ENCODE data around the gene PARD3. TPM values are rescaled to one million over a fixed set of nuclear protein-coding genes. Genes with fewer than 3 reads are reported as not detected.
A peak's percentile ranks its signal among the peaks of the same experiment; 100 is the strongest.

The PARD3 gene
- total RNA-seq, 1 experiment from 2014 or later: 46.3 TPM

DNA sequence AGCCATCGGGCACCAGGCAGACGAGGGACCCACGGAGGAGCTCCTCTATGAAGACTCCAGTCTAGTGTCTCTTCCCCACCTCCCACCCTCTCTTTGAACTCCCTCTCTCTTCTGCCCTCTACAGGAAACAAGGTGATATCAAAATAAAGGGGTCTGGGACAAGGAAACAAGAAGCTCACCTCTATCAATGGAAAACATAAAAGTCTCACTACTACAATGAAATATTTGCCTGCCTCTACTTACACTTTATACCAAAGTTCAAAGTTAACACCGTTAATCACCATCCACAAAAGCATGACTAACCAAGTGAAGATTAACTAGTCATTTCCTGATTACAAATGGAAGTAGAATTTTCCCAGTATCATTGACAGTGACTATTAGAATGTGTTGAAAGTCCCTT, 82.2 kb downstream of the PARD3 start:
- DNase-seq (ENCODE audit: low read depth, low spot score) (peak; percentile 57), ATAC-seq (peak; percentile 77)
- no peaks in the 10 kb centered on the region for H3K27me3 ChIP-seq (ENCODE audit: insufficient read depth, low read length)
- peaks cover 15% of the 10 kb centered on the region; the same call in 1 of the 2 replicates for H4K20me1 ChIP-seq (ENCODE audit: insufficient read depth)
- peak overlapping the region; percentile 65 for H3K4me2 ChIP-seq (ENCODE audit: low read length)
- no peak overlapping the region for H2AFZ ChIP-seq (ENCODE audit: low read depth, low read length, poor library complexity, severe bottlenecking)
- peaks cover 74% of the 10 kb centered on the region for H3K79me2 ChIP-seq (ENCODE audit: insufficient read depth, low read length)
- H3K36me3 ChIP-seq (ENCODE audit: control insufficient read depth in 1 of 2, insufficient read depth in 2 of 2, low read length in 2 of 2): no peaks in the 10 kb centered on the region
- H3K9me2 ChIP-seq (ENCODE audit: insufficient read depth): no peaks in the 10 kb centered on the region
- CTCF ChIA-PET: interaction anchor here (0.6 to 3.3 kb wide), 16 partner anchors 9 to 224 kb away, joined by 3 to 36 read pairs (median 5); no protein-coding TSS in a partner anchor
- H3K27ac ChIP-seq (ENCODE audit: low read depth, low read length): peak overlapping the region; percentile 14; the same call in 1 of the 2 replicates
- H3K4me3 ChIP-seq (replicated peaks in 1 of 2; ENCODE audit: low read depth in 1 of 2, low read length in 2 of 2): peak overlapping the region in 1 of 2 experiments; percentile 12; a peak in 2 of 4 replicates
- H3K4me1 ChIP-seq (ENCODE audit: control insufficient read depth in 1 of 2, insufficient read depth in 2 of 2, low read length in 2 of 2): peaks cover 45 to 58% of the 10 kb centered on the region in 2 experiments
- RAD21 ChIA-PET (ENCODE audit: low non-redundant PET in 1 of 2, low total read pairs in 2 of 2, uncharacterized antibody in 2 of 2, unreplicated experiment in 2 of 2): interaction anchor here in 1 of 2 experiments (1.1 kb wide), 1 partner anchor 25 kb away, joined by 3 read pairs; no protein-coding TSS in a partner anchor
- intact Hi-C loops (cut with micrococcal nuclease): no loop called here
- H3K9ac ChIP-seq (ENCODE audit: low read length): 0 out of 2 replicates have a peak overlapping the region, but pooled peaks have one; percentile 18
- POLR2A ChIA-PET: interaction anchor here (0.7 kb wide), 1 partner anchor 13 kb away, joined by 3 read pairs; no protein-coding TSS in a partner anchor
- H3K9me3 ChIP-seq (ENCODE audit: control insufficient read depth in 1 of 2, insufficient read depth in 1 of 2, low read depth in 1 of 2, low read length in 2 of 2): no peaks in the 10 kb centered on the region
- BruUV-seq (replicated peaks): no TSS peak
- TF ChIP-seq CEBPB (IDR thresholded peaks at IDR 0.05; ENCODE audit: low read depth): no peak
- TF ChIP-seq, protein P1, sequence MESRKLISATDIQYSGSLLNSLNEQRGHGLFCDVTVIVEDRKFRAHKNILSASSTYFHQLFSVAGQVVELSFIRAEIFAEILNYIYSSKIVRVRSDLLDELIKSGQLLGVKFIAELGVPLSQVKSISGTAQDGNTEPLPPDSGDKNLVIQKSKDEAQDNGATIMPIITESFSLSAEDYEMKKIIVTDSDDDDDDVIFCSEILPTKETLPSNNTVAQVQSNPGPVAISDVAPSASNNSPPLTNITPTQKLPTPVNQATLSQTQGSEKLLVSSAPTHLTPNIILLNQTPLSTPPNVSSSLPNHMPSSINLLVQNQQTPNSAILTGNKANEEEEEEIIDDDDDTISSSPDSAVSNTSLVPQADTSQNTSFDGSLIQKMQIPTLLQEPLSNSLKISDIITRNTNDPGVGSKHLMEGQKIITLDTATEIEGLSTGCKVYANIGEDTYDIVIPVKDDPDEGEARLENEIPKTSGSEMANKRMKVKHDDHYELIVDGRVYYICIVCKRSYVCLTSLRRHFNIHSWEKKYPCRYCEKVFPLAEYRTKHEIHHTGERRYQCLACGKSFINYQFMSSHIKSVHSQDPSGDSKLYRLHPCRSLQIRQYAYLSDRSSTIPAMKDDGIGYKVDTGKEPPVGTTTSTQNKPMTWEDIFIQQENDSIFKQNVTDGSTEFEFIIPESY (IDR thresholded peaks at IDR 0.05; ENCODE audit: extremely low read depth, insufficient replicate concordance, low read length): no peak
- no peak for TF ChIP-seq EZH2 (IDR thresholded peaks at IDR 0.05)
- no peak for TF ChIP-seq SRF (IDR thresholded peaks at IDR 0.05; ENCODE audit: low read depth)
- TF ChIP-seq EZH2phosphoT487 (IDR thresholded peaks at IDR 0.05; ENCODE audit: borderline replicate concordance): no peak
- 0 out of 2 replicates have a peak, but pooled peaks have one; percentile 20 for TF ChIP-seq RAD21 (IDR thresholded peaks at IDR 0.05; ENCODE audit: low read depth)
- TF ChIP-seq, protein P2, sequence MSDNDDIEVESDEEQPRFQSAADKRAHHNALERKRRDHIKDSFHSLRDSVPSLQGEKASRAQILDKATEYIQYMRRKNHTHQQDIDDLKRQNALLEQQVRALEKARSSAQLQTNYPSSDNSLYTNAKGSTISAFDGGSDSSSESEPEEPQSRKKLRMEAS (IDR thresholded peaks at IDR 0.05): no peak
- TF ChIP-seq, protein P3, sequence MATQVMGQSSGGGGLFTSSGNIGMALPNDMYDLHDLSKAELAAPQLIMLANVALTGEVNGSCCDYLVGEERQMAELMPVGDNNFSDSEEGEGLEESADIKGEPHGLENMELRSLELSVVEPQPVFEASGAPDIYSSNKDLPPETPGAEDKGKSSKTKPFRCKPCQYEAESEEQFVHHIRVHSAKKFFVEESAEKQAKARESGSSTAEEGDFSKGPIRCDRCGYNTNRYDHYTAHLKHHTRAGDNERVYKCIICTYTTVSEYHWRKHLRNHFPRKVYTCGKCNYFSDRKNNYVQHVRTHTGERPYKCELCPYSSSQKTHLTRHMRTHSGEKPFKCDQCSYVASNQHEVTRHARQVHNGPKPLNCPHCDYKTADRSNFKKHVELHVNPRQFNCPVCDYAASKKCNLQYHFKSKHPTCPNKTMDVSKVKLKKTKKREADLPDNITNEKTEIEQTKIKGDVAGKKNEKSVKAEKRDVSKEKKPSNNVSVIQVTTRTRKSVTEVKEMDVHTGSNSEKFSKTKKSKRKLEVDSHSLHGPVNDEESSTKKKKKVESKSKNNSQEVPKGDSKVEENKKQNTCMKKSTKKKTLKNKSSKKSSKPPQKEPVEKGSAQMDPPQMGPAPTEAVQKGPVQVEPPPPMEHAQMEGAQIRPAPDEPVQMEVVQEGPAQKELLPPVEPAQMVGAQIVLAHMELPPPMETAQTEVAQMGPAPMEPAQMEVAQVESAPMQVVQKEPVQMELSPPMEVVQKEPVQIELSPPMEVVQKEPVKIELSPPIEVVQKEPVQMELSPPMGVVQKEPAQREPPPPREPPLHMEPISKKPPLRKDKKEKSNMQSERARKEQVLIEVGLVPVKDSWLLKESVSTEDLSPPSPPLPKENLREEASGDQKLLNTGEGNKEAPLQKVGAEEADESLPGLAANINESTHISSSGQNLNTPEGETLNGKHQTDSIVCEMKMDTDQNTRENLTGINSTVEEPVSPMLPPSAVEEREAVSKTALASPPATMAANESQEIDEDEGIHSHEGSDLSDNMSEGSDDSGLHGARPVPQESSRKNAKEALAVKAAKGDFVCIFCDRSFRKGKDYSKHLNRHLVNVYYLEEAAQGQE (IDR thresholded peaks at IDR 0.05; ENCODE audit: low read depth): no peak
- no peak for TF ChIP-seq POLR2A (IDR thresholded peaks at IDR 0.05; ENCODE audit: borderline replicate concordance, extremely low read depth, insufficient read depth, insufficient read length)
- no peak for TF ChIP-seq EGR1 (IDR thresholded peaks at IDR 0.05; ENCODE audit: low read depth)
- no peak for TF ChIP-seq SIN3A (IDR thresholded peaks at IDR 0.05; ENCODE audit: low read depth)
- TF ChIP-seq JUND (IDR thresholded peaks at IDR 0.05): peak; percentile 59
- no peak for TF ChIP-seq POLR2AphosphoS5 (IDR thresholded peaks at IDR 0.05; ENCODE audit: low read depth, low read length)
- no peak for TF ChIP-seq ZNF274 (IDR thresholded peaks at IDR 0.05; ENCODE audit: low read depth, low read length)
- TF ChIP-seq FOSL1 (IDR thresholded peaks at IDR 0.05; ENCODE audit: low read depth): peak; percentile 58
- 0 out of 2 replicates have a peak, but pooled peaks have one; percentile 28 for TF ChIP-seq CBX3 (IDR thresholded peaks at IDR 0.05; ENCODE audit: low read depth)
- TF ChIP-seq ZFX (IDR thresholded peaks at IDR 0.05): no peak
- peak; percentile 41; the same call in 1 of the 2 replicates for TF ChIP-seq SP1 (IDR thresholded peaks at IDR 0.05; ENCODE audit: low read depth)
- TF ChIP-seq, protein P4, sequence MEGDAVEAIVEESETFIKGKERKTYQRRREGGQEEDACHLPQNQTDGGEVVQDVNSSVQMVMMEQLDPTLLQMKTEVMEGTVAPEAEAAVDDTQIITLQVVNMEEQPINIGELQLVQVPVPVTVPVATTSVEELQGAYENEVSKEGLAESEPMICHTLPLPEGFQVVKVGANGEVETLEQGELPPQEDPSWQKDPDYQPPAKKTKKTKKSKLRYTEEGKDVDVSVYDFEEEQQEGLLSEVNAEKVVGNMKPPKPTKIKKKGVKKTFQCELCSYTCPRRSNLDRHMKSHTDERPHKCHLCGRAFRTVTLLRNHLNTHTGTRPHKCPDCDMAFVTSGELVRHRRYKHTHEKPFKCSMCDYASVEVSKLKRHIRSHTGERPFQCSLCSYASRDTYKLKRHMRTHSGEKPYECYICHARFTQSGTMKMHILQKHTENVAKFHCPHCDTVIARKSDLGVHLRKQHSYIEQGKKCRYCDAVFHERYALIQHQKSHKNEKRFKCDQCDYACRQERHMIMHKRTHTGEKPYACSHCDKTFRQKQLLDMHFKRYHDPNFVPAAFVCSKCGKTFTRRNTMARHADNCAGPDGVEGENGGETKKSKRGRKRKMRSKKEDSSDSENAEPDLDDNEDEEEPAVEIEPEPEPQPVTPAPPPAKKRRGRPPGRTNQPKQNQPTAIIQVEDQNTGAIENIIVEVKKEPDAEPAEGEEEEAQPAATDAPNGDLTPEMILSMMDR (IDR thresholded peaks at IDR 0.05 in 2 of 3, conservative IDR thresholded peaks at IDR 0.05 in 1 of 3; ENCODE audit: borderline replicate concordance in 1 of 3, insufficient read depth in 1 of 3, low read depth in 2 of 3, low read length in 2 of 3): peak; percentile 7 to 60 (median 51); a peak in 4 of 6 replicates

Data from HCT116 (cell line).